Activated T-cell treated with anti-CD3 and anti-CD28 coated beads for 48 hours (primary cell): ENCODE results near the gene PCGF5.

ENCODE experiments used
- DNase-seq: peaks from one replicate; pipeline ENCODE4 v3.0.0-alpha.2; 2020; ENCODE audit warnings: low read depth

The PCGF5 gene

DNA sequence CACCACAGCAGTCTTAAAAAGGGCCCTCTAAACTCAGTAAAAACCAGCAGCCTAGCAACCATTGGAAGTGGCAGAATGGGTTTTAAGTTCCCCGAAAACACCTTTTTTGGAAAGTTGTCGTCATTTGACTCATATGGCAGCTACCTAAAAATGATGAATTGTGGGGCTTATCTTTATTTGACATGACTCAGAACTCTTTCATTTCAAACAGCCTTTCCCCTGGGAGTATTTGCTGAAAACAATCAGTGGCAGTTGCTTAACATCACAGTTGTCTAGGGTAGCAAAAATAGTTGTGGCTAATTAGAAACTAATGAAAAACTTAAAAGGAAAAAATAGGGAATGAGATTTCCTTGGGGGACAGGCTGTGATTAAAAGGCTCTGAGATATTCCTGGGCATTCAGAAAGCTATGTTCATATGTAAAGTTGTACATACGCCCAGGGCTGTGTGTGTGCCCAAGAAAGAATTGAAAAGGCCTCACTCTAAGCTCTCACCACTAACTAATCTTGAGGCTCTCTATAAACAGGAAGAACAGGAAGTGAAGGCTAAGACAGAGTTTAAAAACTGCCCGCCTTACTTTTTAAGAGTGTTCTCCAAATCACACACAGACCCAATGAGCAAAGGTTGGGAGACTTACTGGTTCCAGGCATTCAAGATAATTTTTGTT, 108.0 kb downstream of the PCGF5 start:
- DNase-seq = no peak
